Left kidney (tissue), 2 donors: Measurements from ENCODE around the gene ELF5. TPM values are rescaled to one million over a fixed set of nuclear protein-coding genes. Genes with fewer than 3 reads are reported as not detected.

ENCODE experiments used
- DNase-seq: peaks from one replicate; pipeline ENCODE4 v3.0.0-alpha.2; 2013
- polyA plus RNA-seq: library from polyadenylated mRNA; unstranded; fragments of 120-200 nt; gene quantifications from one replicate; pipeline ENCODE4 v1.2.1, GENCODE V29; 2013; ENCODE audit not compliant: insufficient read length

Gene ELF5
- polyA plus RNA-seq, 1 donor = 78.7 TPM

GRCh38 chr11:34524696-34525095 lies 11.1 kb upstream of the ELF5 start:
- no peak for DNase-seq

GRCh38 chr11:34523053-34523452 lies 9.5 kb upstream of the ELF5 start:
- no peak for DNase-seq

GRCh38 chr11:34522188-34522587 lies 8.6 kb upstream of the ELF5 start:
- no peak for DNase-seq

GRCh38 chr11:34521265-34521664 lies 7.7 kb upstream of the ELF5 start:
- no peak for DNase-seq

- no peak for DNase-seq
Observed at GRCh38 chr11:34519595-34520235, 6.1 kb upstream of the ELF5 start.

- DNase-seq = no peak
Observed at GRCh38 chr11:34516247-34517040, 2.9 kb upstream of the ELF5 start.

GRCh38 chr11:34514597-34514996 lies 1.0 kb upstream of the ELF5 start:
- no peak for DNase-seq

- DNase-seq = peak; percentile 28
Observed at GRCh38 chr11:34512840-34513681, 533 bp downstream of the ELF5 start.

- no peak for DNase-seq
Observed at GRCh38 chr11:34510673-34511072, 2.9 kb downstream of the ELF5 start.

- DNase-seq = no peak
Observed at GRCh38 chr11:34510218-34510617, 3.4 kb downstream of the ELF5 start.

GRCh38 chr11:34509336-34509876 lies 4.2 kb downstream of the ELF5 start:
- no peak for DNase-seq

- no peak for DNase-seq
Observed at GRCh38 chr11:34508524-34508923, 5.1 kb downstream of the ELF5 start.

GRCh38 chr11:34507610-34508009 lies 6.0 kb downstream of the ELF5 start:
- no peak for DNase-seq

- DNase-seq = no peak
Observed at GRCh38 chr11:34507156-34507555, 6.4 kb downstream of the ELF5 start.

GRCh38 chr11:34505874-34506273 lies 7.7 kb downstream of the ELF5 start:
- no peak for DNase-seq

GRCh38 chr11:34502949-34503348 lies 10.6 kb downstream of the ELF5 start:
- DNase-seq = no peak

GRCh38 chr11:34501949-34502348 lies 11.6 kb downstream of the ELF5 start:
- DNase-seq = no peak

- DNase-seq = no peak
Observed at GRCh38 chr11:34501500-34501899, 12.1 kb downstream of the ELF5 start.

- no peak for DNase-seq
Observed at GRCh38 chr11:34499719-34500500, 13.7 kb downstream of the ELF5 start.

GRCh38 chr11:34495724-34496377 lies 17.7 kb downstream of the ELF5 start:
- no peak for DNase-seq

- no peak for DNase-seq
Observed at GRCh38 chr11:34495239-34495723, 18.3 kb downstream of the ELF5 start.
